Ovary (tissue), 3 donors: ENCODE data around the gene PLD6.

Experiments used
- CTCF ChIP-seq, 3 donors: fragments of 450-650 bp in 2 of 3; fragments of 200-600 bp in 1 of 3; IDR thresholded peaks; one replicate each; pipeline versions ENCODE4 v1.5.1 to v1.8.0; 2016 to 2022; ENCODE audit warnings: antibody characterized with exemption in 3 of 3, mild to moderate bottlenecking in 1 of 3
- EP300 ChIP-seq: sonication (generic); formaldehyde crosslinking; IDR thresholded peaks from one replicate; pipeline ENCODE4 v1.6.1; 2017; ENCODE audit warnings: antibody characterized with exemption
- POLR2A ChIP-seq: fragments of 450-650 bp; IDR thresholded peaks from one replicate; pipeline ENCODE4 v1.6.1; 2017; ENCODE audit warnings: antibody characterized with exemption, mild to moderate bottlenecking, moderate library complexity
- donor health status: DM: no; HTN: no; CAD: no.

GRCh38 chr17:17189559-17189958, 16.6 kb downstream of the PLD6 start:
- TF ChIP-seq CTCF (IDR thresholded peaks at IDR 0.05) (no peak), POLR2A (no peak), EP300 (no peak)
